ENCODE measurements around the gene RBM20. TPM values are rescaled to one million over a fixed set of nuclear protein-coding genes. Genes with fewer than 3 reads are reported as not detected.
"Not testable (repeated sequence)": the region's sequence is repeated elsewhere in the genome, so short reads cannot be mapped to it uniquely, and the experiment has no call there.

The RBM20 gene
- total RNA-seq, 4 donors from 2014 or later = 0.88 to 3.8 (median 1.9) TPM

DNA sequence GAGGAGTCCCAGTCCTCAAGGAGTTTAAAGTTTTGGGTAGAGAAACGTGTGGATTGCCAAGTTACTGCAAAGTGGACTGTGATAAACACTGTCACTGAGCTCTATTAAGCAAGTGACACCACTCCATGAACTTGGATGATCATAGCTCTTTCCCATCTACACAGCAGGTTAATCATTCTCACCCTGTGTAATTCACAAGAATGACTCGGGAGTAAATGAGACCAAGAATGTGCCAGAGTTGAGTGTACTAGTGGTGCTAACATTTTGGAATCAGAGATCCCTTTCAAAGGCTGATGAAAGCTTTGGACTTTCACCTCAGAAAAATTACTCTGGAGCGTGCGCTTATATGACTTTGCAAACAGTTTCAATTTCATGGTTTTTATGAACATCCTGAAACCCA is 80.8 kb downstream of the RBM20 start:
- H3K27ac ChIP-seq = no peak overlapping the region
- DNase-seq = no peak
- no peak overlapping the region for H3K4me3 ChIP-seq
- H3K9me3 ChIP-seq = no peaks in the 10 kb centered on the region
- intact Hi-C loops (cut with DNase I; ENCODE audit: low total_unique reads) = no loop called here
- H3K36me3 ChIP-seq = no peaks in the 10 kb centered on the region
- no peak for TF ChIP-seq POLR2A (IDR thresholded peaks at IDR 0.05)
- TF ChIP-seq, protein P1, sequence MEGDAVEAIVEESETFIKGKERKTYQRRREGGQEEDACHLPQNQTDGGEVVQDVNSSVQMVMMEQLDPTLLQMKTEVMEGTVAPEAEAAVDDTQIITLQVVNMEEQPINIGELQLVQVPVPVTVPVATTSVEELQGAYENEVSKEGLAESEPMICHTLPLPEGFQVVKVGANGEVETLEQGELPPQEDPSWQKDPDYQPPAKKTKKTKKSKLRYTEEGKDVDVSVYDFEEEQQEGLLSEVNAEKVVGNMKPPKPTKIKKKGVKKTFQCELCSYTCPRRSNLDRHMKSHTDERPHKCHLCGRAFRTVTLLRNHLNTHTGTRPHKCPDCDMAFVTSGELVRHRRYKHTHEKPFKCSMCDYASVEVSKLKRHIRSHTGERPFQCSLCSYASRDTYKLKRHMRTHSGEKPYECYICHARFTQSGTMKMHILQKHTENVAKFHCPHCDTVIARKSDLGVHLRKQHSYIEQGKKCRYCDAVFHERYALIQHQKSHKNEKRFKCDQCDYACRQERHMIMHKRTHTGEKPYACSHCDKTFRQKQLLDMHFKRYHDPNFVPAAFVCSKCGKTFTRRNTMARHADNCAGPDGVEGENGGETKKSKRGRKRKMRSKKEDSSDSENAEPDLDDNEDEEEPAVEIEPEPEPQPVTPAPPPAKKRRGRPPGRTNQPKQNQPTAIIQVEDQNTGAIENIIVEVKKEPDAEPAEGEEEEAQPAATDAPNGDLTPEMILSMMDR (IDR thresholded peaks at IDR 0.05) = no peak
- no peaks in the 10 kb centered on the region for H3K27me3 ChIP-seq
- no peaks in the 10 kb centered on the region for H3K4me1 ChIP-seq

DNA sequence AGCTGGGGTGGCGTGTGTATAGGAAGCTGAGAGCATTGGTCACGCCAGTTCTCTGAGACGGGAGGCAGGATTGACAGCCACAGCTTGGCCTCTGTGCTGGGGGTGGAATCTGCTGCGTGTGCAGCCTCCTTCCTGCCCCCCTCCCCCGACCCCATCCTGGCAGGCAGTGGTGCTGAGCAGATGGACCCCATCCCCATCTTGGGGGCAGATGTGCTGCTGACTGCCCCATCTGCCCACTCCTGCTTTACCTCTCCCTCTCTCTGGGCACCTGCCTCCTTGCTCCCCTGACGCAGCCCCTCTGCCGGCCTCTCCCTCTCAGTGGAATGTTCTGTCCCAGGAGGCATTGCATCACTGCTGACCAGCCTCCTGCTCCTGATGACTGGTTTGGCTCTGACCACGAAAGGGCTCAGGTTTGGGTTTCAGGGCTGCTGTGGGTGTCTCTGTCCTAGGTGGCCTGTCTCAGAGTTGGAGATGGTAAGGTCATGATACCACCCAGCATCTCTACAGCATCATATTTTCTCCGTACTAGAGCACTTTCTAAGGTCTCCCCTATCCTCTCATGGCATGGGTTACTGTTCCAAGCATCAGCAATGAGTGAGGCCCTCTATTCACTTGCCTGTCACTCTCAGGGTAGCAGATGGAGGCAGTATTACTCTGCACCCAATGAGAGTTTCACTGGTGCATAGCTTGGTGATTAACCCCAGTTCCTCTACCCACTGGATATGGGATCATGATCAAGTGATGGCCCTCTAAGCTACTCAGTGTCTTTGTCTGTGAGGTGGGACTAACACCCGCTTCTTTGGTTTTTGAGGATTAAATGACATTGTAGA is 81.9 kb downstream of the RBM20 start:
- H3K9me3 ChIP-seq = no peaks in the 10 kb centered on the region
- intact Hi-C loops (cut with DNase I; ENCODE audit: low total_unique reads) = no loop called here
- no peak for DNase-seq
- no peak overlapping the region for H3K4me3 ChIP-seq
- no peak overlapping the region for H3K27ac ChIP-seq
- no peaks in the 10 kb centered on the region for H3K4me1 ChIP-seq
- H3K27me3 ChIP-seq = no peaks in the 10 kb centered on the region
- H3K36me3 ChIP-seq = no peaks in the 10 kb centered on the region
- TF ChIP-seq POLR2A (IDR thresholded peaks at IDR 0.05) = no peak
- TF ChIP-seq, protein P1 (IDR thresholded peaks at IDR 0.05) = no peak

DNA sequence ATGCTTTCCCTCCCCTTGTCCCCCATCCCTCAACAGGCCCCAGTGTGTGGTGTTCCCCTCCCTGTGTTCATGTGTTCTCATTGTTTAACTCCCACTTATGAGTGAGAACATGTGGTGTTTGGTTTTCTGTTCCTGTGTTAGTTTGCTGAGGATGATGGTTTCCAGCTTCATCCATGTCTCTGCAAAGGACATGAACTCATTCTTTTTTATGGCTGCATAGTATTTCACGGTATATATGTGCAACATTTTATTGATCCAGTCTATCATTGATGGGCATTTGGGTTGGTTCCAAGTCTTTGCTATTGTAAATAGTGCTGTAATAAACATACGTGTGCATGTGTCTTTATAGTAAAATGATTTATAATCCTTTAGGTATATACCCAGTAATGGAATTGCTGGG is 83.6 kb downstream of the RBM20 start:
- H3K27ac ChIP-seq; H3K4me1 ChIP-seq; H3K27me3 ChIP-seq; H3K9me3 ChIP-seq; H3K4me3 ChIP-seq; intact Hi-C loops (cut with DNase I; ENCODE audit: low total_unique reads); H3K36me3 ChIP-seq; DNase-seq: not testable (repeated sequence)

DNA sequence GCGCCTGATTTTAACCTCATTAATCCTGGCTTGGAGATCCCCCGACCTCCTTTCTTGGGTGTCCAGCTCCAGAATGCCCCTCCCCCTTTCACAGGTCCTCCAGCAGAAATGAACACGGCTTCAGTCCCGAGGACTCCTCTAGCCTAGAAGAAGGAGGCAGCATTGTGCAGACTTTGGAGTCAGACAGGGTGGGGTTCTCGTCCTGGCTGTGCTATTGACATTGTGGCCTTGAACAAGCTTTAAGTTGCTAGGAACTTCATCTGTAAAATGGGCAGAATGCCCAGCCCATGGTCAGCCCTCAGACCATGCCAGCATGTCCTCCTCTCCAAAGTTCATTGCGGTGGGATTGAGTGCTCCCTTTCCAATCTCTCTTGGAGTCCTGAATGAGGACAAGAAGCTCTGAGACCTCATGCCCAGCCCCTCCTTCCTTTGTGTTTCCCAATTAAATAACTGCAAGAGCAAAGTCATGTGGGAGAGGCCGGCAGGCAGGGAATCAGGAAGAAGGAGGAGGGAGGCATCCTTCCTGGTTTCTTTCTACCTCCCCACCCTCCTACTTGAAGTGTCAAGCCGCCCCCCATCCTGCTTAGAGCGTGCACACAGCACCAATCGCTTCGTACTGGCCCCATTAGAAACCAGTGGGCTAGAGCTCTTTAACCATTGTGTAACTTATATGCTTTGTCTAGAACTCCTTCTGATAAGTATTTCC is 86.4 kb downstream of the RBM20 start:
- no peak for DNase-seq
- Histone ChIP-seq H3K4me1 (no peaks in the 10 kb centered on the region), H3K27me3 (no peaks in the 10 kb centered on the region), H3K9me3 (no peaks in the 10 kb centered on the region), H3K4me3 (no peak overlapping the region), H3K27ac (no peak overlapping the region), H3K36me3 (no peaks in the 10 kb centered on the region)
- intact Hi-C loops (cut with DNase I; ENCODE audit: low total_unique reads) = no loop called here
- TF ChIP-seq, protein P1 (IDR thresholded peaks at IDR 0.05) = no peak
- TF ChIP-seq POLR2A (IDR thresholded peaks at IDR 0.05) = no peak

DNA sequence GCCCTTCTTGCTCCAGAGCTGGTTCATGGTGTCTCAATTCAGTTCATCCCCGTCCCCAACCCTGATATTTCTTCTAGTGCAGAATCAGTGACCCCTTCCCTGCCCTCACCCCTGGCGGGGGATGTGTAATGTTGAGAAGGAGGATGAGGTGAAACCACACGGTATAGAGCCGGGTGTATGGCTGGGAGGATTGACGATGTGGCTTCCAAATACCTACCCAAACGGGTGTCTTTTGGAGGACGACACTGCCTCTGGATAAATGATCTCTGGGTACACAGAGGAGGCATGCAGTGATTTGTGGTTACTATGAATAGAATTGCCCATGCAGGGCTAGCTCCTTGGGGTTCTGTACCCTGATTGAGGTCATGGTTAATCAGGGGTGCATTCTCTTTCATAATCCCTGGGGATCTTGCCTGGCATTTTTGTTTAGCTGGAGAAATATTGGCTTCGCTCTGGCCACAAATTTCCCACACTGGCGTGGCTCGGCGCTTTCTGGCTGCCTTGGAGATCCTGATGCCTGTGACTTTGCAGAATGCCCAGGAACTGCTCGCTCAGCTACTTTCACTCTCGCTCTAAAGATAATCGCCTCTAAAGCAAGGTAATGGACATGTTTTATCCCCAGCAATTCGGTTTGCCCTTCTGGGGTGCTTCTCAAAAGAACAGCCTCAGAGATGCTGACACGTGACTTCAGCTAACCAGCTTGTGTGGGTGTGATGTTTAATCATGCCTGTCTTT is 89.2 kb downstream of the RBM20 start:
- Histone ChIP-seq H3K27ac (no peak overlapping the region), H3K36me3 (no peaks in the 10 kb centered on the region), H3K4me1 (no peaks in the 10 kb centered on the region), H3K4me3 (peak overlapping the region in 1 of 2 donors; percentile 28), H3K27me3 (no peaks in the 10 kb centered on the region), H3K9me3 (no peaks in the 10 kb centered on the region)
- intact Hi-C loops (cut with DNase I; ENCODE audit: low total_unique reads) = no loop called here
- DNase-seq = no peak
- TF ChIP-seq, protein P1 (IDR thresholded peaks at IDR 0.05) = no peak
- no peak for TF ChIP-seq POLR2A (IDR thresholded peaks at IDR 0.05)

All from uterus (tissue), 4 donors.